Measurements from ENCODE around the gene ILF2.

DNA sequence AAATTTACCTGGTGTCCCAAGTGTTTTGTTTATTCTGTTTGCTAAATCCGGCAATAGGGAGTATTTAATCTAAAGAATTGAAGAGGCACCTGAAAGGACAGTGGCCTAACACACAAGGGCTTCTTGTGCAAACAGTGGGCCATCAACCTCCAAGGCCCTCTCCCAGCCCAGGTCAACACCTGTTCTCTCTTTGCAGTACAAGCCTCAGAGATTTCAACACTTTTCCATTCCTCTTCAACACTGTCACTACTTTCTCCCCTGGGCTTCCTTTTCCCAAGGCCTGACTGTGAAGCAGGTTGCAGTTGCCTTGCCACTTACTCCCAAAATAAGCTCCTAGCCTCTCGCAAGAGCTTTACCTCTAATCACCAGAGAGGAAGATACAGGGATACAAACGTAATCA, 15.5 kb downstream of the ILF2 start:
- no peak for TF ChIP-seq POLR2A (IDR thresholded peaks at IDR 0.05)
- TF ChIP-seq, protein P1, sequence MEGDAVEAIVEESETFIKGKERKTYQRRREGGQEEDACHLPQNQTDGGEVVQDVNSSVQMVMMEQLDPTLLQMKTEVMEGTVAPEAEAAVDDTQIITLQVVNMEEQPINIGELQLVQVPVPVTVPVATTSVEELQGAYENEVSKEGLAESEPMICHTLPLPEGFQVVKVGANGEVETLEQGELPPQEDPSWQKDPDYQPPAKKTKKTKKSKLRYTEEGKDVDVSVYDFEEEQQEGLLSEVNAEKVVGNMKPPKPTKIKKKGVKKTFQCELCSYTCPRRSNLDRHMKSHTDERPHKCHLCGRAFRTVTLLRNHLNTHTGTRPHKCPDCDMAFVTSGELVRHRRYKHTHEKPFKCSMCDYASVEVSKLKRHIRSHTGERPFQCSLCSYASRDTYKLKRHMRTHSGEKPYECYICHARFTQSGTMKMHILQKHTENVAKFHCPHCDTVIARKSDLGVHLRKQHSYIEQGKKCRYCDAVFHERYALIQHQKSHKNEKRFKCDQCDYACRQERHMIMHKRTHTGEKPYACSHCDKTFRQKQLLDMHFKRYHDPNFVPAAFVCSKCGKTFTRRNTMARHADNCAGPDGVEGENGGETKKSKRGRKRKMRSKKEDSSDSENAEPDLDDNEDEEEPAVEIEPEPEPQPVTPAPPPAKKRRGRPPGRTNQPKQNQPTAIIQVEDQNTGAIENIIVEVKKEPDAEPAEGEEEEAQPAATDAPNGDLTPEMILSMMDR (IDR thresholded peaks at IDR 0.05): no peak

Data from breast epithelium (tissue), 3 donors.